NCI-H1105 treated with DMSO at 0.1 percent for 48 hours (cell line): ENCODE data around the gene KCNMA1.

Experiments used
- DNase-seq: peaks from one replicate; lab custom pipeline; 2025; lab: John Stamatoyannopoulos, UW

Gene KCNMA1

DNA sequence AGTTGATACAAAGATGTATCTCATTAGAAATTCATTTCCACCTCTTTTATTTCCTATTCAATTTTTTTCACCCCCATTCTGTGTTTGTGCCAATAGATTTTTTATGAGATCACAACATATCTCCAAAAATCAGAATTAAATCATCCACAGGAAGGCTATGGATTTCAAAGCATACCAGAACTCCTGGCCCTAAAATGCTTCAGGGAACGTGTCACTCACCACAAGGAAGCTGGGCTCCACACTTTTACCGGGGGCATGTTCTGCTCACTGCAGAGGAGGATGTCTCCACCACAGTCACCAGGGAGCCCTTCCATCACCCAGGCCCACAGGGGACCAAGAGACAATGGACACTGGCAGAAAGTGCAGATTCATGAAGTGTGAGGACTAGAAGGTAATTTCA is 456.8 kb downstream of the KCNMA1 start:
- no peak for DNase-seq

DNA sequence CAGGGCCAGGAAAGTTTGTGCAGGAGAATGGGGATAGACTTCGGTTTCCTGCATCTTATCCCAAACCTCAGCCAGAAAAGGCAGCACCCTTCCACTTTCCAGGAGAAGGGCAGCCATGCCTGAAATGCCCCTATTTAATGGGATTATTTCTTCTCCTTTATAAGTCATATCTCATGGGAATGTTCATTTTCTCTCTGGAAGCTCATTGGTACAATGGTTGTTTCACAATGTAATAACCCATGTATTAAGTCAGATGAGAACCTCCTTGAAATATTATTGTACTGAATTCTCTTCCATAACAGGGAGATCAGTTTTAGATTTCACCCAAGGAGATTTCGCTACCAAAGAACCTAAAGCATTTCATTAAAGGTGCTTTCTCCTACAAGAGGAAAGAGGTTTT is 457.5 kb downstream of the KCNMA1 start:
- no peak for DNase-seq

DNA sequence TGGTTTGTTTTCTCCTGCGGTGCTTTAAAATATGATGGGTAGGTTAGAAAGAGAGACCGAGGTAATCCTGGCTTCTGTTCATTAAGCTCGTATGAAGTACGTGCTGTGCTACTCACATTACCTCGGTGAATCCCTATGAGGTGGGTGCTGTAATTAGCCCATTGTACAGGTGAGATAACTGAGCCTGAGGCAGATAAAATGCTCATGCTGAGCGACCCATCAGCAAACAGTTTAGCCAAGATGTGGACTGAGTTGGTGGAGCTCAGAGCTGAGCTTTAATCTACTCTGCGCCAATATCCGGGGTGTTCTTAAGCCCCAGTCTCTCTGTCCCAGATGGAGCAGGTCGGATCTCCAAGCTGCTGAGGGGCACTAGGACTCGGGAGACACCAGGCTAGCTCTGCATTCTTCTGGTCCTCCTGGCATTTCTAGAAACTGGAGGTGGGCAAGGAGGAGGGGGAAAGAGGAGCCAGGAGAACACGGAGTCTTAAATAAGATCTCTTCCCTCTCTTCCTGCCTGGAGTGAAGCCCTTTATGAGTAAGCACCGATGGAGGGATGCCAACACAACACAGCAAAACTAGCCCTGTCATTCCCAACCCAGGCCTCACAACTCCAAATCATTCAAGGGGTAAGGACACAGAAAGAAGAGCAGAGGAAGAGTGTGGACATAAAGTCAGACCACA is 458.5 kb downstream of the KCNMA1 start:
- DNase-seq = no peak

DNA sequence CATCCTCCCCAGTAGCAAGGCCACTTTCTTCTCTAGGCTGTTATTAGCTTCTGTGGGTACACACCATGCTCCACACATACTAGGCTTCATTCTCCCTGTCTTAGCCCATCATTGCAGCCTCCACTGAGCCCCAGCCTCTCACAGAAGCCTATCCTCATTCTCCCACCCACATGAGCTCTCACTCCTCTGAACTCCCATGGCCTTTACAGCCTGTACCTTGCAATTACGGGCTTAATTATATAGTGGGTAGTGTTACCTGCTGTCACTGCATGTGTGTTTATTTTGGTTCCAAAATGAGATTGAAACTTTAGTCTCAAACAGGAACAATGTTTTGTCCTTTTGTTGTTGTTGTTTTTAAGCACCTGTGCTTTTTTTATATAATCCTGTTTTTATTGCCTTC is 460.0 kb downstream of the KCNMA1 start:
- no peak for DNase-seq

DNA sequence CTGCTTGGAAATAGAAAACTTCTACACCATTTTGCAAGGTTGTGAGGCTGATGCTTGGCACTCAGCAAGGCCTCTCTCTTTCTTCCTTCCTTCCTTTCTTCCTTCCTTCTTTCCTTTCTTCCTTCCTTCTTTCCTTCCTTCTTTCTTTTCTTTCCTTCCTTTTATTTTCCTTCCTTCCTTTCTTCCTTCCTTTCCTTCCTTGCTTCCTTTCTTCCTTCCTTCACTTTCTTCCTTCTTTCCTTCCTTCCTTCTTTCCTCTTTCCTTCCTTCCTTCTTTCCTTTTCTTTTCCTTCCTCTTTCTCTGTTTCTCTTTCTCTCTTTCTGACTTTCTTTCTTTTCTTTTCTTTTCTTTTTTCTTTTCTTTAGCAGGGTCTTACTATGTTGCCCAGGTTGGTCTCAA is 460.4 kb downstream of the KCNMA1 start:
- DNase-seq = no peak

DNA sequence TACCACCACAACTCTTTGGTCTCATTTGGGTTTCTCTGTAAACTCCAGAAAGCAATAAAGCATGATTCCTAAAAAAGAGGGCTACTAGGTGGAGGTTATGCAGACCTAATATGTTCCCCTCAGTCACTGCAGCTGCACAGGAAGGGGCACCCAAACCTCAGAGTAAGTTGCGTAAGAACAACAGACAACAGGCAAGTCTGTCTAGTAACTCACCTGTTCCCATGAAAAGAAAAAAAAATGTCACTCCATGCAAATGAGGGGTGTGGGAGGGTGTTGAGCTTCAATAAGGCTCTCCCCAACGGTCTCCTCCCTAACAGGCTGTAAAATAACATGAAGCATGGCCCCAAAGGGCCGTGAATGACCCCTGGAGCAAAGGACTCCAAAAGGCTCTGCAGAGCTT is 461.4 kb downstream of the KCNMA1 start:
- no peak for DNase-seq

DNA sequence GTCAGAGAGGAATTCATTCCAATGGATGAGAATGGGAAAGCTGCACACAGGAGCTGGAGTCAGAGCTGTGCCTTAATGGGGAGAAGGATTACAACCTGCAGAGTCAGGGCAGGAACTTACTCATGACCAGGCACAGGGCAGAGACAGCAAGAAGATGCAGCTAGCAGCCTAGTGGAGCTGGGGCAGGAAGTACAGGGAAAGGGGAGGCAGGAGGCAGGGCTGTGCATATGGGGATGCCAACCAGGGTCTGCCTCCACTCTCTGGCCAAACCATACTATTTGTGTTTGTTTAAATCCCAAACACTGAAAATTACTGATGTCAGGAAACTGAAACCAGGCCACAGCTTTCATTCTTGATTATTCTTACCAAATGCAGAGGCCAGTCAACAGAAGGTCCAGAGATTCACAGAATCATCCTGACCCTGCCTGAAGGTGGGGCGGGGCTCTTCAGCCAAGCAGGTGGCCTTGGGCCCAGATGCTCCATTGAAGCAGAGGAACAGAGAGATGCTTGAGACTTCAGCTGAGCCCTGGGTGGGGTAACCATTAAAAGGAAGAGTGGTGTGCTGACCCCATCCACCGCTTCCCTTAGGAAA is 461.9 kb downstream of the KCNMA1 start:
- DNase-seq = no peak

DNA sequence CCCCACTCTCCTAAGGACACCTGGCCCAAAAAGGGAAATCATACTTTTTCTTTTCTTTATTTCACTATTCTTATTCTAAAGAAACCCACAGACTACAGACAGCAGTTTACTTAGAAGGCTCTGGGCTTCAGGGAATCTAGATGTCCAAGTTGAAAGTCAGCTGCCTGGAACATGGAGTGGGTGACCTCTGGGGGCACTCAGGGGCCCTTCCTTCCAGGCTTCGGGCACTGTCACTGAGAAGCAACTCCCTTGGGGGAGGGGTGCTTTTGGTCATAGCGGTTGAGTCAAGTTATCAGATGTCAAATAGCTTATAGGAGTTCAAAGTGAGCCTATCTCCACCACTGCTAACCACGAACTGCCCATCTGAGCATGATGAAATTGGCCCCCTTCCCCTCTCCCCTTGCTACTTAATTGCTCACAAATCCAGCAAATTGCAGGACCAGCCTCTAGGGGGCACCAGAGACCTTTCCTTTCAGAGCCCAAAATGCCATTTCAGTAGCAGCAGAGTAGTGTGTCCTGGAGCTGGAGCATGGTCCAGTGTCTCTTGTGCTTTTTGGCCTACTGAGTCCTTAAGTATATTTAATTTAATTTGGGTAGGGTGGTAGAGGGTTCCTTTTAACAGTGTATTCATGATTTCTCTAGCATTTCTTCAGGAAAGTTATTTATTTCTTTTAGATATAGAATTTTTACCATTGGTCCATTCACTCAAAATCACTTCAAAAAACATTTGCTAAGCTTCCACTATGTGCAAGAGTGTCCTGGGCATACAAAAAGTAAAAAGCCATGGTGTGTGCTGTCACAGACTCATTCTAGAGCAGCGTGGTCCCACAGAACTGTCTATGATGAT is 463.8 kb downstream of the KCNMA1 start:
- DNase-seq = peak; percentile 47

DNA sequence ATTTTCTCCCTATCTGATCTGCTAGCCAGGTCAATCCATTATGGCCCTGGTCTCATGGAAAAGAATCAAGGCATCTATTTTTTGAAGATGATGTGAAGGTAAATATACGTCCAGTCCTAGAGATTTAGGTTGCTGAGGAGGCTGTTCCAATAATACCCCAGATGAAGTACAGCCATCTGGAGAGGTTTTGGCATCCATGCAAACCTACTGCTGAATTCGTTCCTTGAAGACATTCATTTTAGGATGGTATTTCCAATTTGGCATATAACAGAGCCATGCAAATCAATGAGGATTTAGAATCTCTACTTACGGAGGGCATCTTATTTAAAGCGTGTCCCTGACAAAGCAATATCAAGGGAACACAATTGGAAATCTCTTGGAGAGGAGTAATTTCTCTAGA is 465.5 kb downstream of the KCNMA1 start:
- DNase-seq = no peak

DNA sequence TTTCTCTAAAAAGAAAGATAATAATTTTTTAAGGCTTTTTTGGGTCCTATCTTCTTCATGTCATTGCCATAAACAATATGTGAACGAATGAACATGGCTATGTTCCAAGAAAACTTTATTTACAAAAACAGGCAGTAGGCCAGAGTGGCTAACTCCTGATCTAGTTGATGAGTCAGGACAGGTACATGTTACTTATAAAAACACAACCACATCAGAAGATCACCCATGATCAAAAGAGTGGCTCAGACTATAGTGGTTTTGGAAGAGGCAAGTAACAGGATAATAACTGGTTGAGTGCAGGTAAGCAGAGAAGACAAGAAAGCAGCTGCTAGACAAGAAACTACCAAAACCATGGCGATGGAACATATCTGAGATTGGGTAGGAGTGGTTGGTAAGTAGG is 468.7 kb downstream of the KCNMA1 start:
- DNase-seq = no peak

DNA sequence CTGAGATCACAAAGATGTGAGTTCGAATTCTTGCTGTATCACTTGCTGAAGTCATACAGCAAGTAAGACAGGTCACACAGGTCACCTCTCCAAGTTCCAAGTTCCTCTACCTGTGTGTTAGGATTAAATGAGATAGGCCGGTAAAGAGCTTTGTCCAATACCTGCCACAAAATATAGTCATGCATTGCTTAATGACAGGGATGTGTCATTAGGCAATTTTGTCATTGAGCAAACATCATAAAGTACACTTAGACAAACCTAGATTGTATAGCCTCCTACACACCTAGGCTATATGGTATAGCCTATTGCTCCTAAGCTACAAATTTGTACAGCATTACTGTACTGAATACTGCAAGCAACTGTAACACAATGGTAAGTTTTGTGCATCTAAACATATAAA is 469.4 kb downstream of the KCNMA1 start:
- no peak for DNase-seq

DNA sequence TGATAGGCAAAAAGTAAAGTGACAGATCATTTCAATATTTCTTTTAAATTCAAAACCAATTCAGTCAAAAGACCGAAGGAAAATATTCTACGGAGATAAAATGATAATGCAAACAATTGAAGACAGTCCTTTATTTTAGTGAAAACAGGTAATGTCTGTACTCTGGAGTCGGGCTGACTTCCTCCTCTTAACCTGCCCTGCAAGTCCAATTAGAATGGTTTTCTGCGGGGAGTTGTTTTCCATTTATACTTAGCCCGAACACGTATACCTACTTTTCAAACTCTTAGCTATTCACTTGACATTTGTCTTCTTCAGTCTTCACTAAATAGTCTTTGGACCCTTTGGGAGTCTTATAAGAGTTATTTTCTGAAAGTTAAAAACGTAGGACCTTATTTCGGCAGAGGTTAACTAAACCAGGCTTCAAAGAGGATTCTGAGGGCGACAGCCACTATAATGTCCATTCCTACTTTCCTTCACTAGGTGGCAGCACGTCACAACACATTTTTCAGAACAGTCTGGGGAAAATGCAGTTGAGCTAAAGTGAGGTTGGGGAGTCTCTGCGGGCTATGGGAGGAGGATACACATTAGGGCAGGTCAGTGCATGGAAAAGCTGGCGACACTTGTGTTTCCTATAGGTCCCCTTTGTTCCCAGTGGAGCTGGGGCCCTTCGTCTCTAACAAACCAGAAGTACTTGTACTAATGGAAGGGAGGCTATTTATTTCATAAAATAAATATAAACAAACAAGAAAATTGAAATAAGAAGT is 472.0 kb downstream of the KCNMA1 start:
- DNase-seq = peak; percentile 57

DNA sequence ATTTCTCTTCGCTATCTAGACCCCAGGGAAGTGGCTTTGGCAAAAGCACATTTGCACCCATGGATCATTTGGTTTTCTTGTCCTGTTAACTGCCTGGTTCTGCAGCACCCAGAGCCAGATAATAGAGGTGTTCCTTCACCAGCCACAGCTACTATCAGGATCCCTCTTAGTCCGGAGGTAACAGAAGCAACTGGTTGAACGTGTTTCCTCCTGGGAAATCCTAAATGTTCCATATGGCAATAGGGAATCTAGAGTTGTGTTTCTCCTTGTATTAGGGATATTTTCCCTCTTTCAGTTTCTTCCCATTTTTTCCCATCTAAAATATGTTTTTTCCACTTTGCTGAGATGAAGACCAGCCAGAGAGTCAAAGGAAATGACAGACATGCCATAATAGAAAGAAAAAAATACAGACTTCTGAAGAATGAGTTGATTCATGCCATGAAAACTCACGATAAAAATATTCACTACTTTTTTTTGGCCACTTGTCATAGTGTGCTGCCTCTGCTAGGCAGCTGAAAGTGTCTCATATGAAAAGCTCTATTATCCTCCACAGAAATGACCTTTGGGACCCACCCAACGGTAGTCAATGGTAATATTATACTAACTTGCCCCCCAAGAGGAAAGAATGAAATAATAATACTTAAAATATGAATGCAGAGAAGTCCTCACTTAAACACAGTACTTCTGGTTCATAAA is 472.8 kb downstream of the KCNMA1 start:
- no peak for DNase-seq

DNA sequence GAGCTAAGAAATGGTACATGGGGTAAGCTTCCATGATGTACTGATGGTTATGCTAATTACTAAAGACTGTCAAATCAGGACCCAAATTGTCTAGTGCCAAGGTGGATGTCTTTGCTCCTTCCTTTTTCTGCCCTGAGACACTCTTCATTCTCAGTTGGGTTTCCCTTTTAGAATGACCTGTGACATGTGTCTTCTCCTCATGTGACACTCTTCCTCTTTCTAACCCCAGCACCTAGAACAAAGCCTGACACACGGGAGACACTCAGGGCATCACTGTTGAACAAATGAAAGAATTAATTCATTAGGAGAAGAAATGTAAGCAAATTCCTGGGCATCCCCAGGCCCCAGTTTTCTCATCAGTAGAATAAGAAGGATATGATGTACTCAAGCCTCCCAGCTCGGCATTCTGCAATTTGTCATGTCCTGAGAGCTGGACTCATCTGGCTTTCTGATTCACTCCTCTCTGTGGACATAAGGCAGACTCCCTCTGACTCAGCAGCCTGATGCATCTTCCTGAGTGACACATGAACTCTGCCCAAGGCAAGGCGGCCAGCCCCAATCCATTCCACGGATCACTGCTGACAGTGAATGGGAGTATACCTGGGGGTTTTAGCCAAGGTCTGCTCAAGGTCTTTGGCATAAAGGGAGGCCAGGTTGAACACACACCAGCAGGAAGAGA is 473.8 kb downstream of the KCNMA1 start:
- no peak for DNase-seq

DNA sequence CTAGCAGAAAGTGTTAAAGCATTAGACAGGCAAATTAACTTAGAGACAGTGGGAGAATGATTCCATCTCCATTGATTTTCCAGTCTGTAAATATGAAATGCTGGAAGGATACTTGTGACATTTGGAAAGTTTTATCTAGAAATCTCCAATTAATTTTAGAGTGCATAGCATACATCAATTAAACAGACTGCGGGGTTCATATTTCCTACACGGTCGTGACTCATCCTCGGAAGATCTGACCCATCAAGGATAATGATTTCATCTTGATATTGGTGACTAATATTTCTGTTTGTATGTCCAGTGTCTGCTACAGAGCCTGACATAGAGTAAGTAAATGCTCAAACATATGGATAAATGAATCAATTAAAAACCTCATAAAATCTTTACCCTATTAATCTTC is 474.9 kb downstream of the KCNMA1 start:
- no peak for DNase-seq

DNA sequence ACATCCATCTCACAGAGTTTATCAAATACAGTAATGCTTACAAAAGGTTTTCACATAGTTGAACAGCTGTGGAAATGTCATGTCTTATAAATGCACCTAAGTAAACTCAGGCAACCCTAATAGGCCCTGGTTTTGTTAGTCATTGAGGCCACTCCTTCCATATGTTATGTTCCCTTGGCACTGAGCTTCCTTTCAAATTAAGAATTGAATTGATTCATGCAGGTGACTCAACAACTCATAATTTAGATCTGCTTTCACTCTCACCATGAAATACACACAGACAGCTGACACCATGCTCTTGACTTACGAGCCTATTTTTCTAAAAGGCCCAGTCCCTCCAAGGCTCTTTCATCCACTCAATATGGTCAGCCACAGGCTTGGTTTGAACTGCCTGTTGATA is 476.9 kb downstream of the KCNMA1 start:
- DNase-seq = peak; percentile 48

DNA sequence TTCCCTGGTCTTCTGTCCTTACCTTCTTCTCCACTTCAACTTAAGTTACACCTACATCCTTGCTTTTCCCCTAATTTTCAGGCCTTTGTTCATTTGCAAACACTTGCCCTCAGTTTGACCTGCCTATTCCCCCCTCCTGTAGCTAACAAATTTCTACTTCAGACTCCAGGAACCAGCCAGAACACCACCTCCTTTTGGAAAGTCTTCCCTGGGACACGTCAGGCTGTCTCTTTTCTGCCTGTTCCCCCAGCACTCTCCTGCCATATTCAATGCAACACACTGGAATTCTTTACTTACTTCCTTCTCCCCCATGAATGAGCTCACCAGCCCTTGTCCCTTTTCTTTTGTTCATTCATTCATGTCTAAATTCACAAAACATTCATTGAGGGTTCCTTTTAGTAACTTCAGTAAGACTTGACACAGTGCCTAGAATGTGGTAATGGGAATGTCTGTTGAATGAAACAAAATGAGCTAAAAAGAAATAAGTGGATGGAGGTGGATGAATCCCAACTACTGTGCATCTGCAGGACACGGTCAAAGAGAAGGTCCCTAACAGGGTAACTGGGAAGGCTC is 478.0 kb downstream of the KCNMA1 start:
- no peak for DNase-seq

DNA sequence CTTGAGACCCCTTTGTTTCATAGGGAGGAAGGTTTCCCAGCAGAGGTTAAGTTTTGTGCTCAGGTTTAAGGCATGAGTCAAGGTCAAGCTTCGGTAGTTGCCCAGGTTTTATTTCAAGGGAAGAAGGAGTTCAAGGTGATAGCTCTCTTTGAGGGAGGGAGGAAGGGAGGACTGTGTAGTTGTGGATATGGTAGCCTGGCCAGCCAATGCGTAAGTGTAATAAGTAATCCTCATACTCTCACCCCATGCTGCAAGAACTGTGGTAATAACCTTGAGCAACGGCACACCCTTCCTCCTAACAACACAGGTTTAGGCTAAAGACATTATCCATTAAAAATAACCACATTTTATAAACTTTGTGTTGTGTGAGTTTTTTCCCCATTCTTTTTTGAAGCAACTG is 478.9 kb downstream of the KCNMA1 start:
- no peak for DNase-seq

DNA sequence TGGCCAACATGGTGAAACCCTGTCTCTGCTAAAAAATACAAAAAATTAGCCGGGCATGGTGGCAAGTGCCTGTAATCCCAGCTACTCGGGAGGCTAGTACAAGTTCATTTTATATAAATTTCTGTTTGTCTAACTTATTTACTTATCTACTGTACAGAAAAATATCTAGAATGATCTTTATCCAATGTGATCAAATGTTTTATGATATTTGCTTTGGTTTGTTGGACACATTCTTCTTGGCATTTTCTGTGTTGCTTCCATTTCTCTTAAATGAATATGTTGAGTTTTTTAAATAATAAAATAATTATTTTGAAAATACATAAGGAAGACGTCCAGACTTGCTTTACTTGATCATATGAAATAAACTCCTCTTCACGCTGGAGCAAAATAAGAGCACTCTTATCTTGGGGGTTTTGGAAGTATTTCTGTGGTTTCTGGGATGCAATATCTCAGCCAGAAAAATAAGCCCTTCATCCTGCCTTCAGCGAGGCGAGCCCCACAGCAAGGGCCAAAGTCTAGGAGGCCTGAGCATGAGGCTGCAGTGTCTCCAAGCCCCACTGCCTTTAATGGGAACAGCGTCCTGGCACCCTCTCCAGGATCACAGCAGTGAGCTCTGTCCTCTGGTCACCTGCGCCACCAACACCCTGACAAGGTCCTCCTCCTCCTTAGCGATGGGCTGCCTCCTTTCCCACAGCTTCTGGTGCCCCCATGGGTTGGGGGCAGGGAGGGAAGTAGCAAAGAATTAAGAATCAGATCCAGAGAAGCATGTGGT is 480.2 kb downstream of the KCNMA1 start:
- DNase-seq = no peak

DNA sequence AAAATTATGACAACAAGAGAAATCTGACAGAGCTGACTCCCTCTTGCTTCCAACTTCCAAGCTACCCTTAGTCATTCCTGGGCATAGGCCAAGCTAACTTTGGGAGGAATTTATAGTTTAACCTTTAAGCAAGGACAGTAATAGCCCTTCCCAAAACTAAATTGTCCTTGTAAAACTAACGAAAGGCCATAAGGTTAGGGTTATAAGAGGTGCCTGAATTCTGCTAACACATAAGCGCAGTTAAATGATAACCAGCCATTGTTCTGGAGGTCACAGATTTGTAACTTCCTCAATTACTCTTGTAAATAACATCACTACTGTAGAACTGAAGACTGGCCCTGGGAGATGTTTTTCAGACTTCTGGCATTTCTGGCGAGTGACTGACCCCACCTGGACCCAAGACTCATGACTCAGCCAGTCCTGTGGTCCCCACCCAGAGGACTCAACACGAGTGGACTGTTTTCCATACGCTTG is 481.2 kb downstream of the KCNMA1 start:
- DNase-seq = no peak
